ENCODE results near the gene TMEM178A. TPM values are rescaled to one million over a fixed set of nuclear protein-coding genes. Genes with fewer than 3 reads are reported as not detected.

TMEM178A gene
- total RNA-seq, 1 experiment from 2014 or later, result 0.50 TPM

GRCh38 chr2:39701137-39701536 lies 35.4 kb downstream of the TMEM178A start:
- DNase-seq, result no peak
- Mint-ChIP-seq H3K9me3 (ENCODE audit: low read depth, unreplicated experiment) (peaks cover 4% of the 10 kb centered on the region), H3K4me1 (ENCODE audit: low read depth, unreplicated experiment) (peaks cover 11% of the 10 kb centered on the region), H3K27me3 (ENCODE audit: unreplicated experiment) (no peaks in the 10 kb centered on the region), H3K27ac (ENCODE audit: unreplicated experiment) (no peak overlapping the region), H3K36me3 (ENCODE audit: insufficient read depth, unreplicated experiment) (no peaks in the 10 kb centered on the region), H3K4me3 (ENCODE audit: low read depth, unreplicated experiment) (no peak overlapping the region)
- CTCF ChIA-PET, result no interaction called here
- no TSS peak for BruUV-seq (replicated peaks)
- TF ChIP-seq CTCF (IDR thresholded peaks at IDR 0.05; ENCODE audit: unreplicated experiment), result no peak
- intact Hi-C loops (cut with micrococcal nuclease; ENCODE audit: unreplicated experiment), result no loop called here

- Mint-ChIP-seq H3K27me3 (ENCODE audit: unreplicated experiment) (peaks cover 11% of the 10 kb centered on the region), H3K36me3 (ENCODE audit: insufficient read depth, unreplicated experiment) (no peaks in the 10 kb centered on the region), H3K4me1 (ENCODE audit: low read depth, unreplicated experiment) (no peaks in the 10 kb centered on the region), H3K4me3 (ENCODE audit: low read depth, unreplicated experiment) (no peak overlapping the region), H3K9me3 (ENCODE audit: low read depth, unreplicated experiment) (peaks cover 4% of the 10 kb centered on the region), H3K27ac (ENCODE audit: unreplicated experiment) (no peak overlapping the region)
- CTCF ChIA-PET, result no interaction called here
- no peak for TF ChIP-seq CTCF (IDR thresholded peaks at IDR 0.05; ENCODE audit: unreplicated experiment)
- DNase-seq, result no peak
- no TSS peak for BruUV-seq (replicated peaks)
- intact Hi-C loops (cut with micrococcal nuclease; ENCODE audit: unreplicated experiment), result no loop called here
Observed at GRCh38 chr2:39703181-39703872, 37.6 kb downstream of the TMEM178A start.

- Mint-ChIP-seq H3K4me3 (ENCODE audit: low read depth, unreplicated experiment) (no peak overlapping the region), H3K36me3 (ENCODE audit: insufficient read depth, unreplicated experiment) (no peaks in the 10 kb centered on the region), H3K4me1 (ENCODE audit: low read depth, unreplicated experiment) (no peaks in the 10 kb centered on the region), H3K27me3 (ENCODE audit: unreplicated experiment) (peaks cover 21% of the 10 kb centered on the region), H3K9me3 (ENCODE audit: low read depth, unreplicated experiment) (peaks cover 4% of the 10 kb centered on the region), H3K27ac (ENCODE audit: unreplicated experiment) (no peak overlapping the region)
- intact Hi-C loops (cut with micrococcal nuclease; ENCODE audit: unreplicated experiment), result no loop called here
- no peak for DNase-seq
- no TSS peak for BruUV-seq (replicated peaks)
- no peak for TF ChIP-seq CTCF (IDR thresholded peaks at IDR 0.05; ENCODE audit: unreplicated experiment)
- CTCF ChIA-PET, result interaction anchor here (0.7 kb wide), 1 partner anchor 757 kb away, joined by 3 read pairs; no protein-coding TSS in a partner anchor
Observed at GRCh38 chr2:39704540-39704939, 38.8 kb downstream of the TMEM178A start.

GRCh38 chr2:39705638-39706037 lies 39.9 kb downstream of the TMEM178A start:
- Mint-ChIP-seq H3K27ac (ENCODE audit: unreplicated experiment) (no peak overlapping the region), H3K27me3 (ENCODE audit: unreplicated experiment) (peaks cover 30% of the 10 kb centered on the region), H3K4me1 (ENCODE audit: low read depth, unreplicated experiment) (no peaks in the 10 kb centered on the region), H3K9me3 (ENCODE audit: low read depth, unreplicated experiment) (peaks cover 2% of the 10 kb centered on the region), H3K4me3 (ENCODE audit: low read depth, unreplicated experiment) (no peak overlapping the region), H3K36me3 (ENCODE audit: insufficient read depth, unreplicated experiment) (no peaks in the 10 kb centered on the region)
- BruUV-seq (replicated peaks), result no TSS peak
- TF ChIP-seq CTCF (IDR thresholded peaks at IDR 0.05; ENCODE audit: unreplicated experiment), result no peak
- no peak for DNase-seq
- intact Hi-C loops (cut with micrococcal nuclease; ENCODE audit: unreplicated experiment), result no loop called here
- CTCF ChIA-PET, result no interaction called here

All from Calu3 (cell line).